Body of pancreas (tissue), 4 donors: ENCODE data around the gene ARHGDIG. TPM values are rescaled to one million over a fixed set of nuclear protein-coding genes. Genes with fewer than 3 reads are reported as not detected.

Experiments
- ATAC-seq: fragments of 150-250 bp; one replicate; pipeline ENCODE4 v1.9.1; 2016
- DNase-seq, 4 donors: peaks; one replicate each; pipeline ENCODE4 v3.0.0-alpha.2; 2019
- H3K27ac ChIP-seq, 4 donors: fragments of 200-600 bp; sonication (generic); 1 replicate in 3 of 4; 2 replicates in 1 of 4; pipeline versions ENCODE4 v1.5.1 to v1.6.1; 2016 to 2019; ENCODE audit warnings: mild to moderate bottlenecking in 1 of 4, mixed read lengths in 1 of 4, moderate library complexity in 1 of 4
- H3K27me3 ChIP-seq, 2 donors: fragments of 200-600 bp; sonication (generic); one replicate each; pipeline ENCODE4 v1.6.0; 2016; ENCODE audit warnings: mild to moderate bottlenecking in 1 of 2
- H3K36me3 ChIP-seq, 2 donors: fragments of 200-600 bp; sonication (generic); replicated peaks in 1 of 2; 2 replicates each; pipeline ENCODE4 v1.5.1; 2016; ENCODE audit warnings: low read depth in 2 of 2; ENCODE audit not compliant: insufficient read depth in 1 of 2
- H3K4me1 ChIP-seq: fragments of 200-600 bp; sonication (generic); one replicate; pipeline ENCODE4 v1.6.0; 2016
- H3K4me3 ChIP-seq, 2 donors: fragments of 200-600 bp; sonication (generic); 1 replicate in 1 of 2; 2 replicates in 1 of 2; pipeline ENCODE4 v1.5.1; 2016 to 2019
- H3K9me3 ChIP-seq, 3 donors: fragments of 200-600 bp; sonication (generic); 1 replicate in 2 of 3; 2 replicates in 1 of 3; pipeline ENCODE4 v1.5.1; 2016
- CTCF ChIP-seq, 7 experiments: fragments of 450-650 bp in 4 of 7; fragments of 200-600 bp in 3 of 7; sonication (generic) in 3 of 7; IDR thresholded peaks; one replicate each; pipeline ENCODE4 v1.5.1; 2016 to 2019; ENCODE audit warnings: antibody characterized with exemption in 7 of 7
- POLR2A ChIP-seq, 3 donors: fragments of 450-650 bp; IDR thresholded peaks; one replicate each; pipeline ENCODE4 v1.6.1; 2016; ENCODE audit warnings: antibody characterized with exemption in 3 of 3, mild to moderate bottlenecking in 2 of 3
- WGBS, 2 donors: methylation state at CpG; one replicate each; pipeline ENCODE4 v1.1.5; 2017; 5-methylcytosine and 5-hydroxymethylcytosine counted together
- intact Hi-C: fragments of 100-400 bp; cut with DNase I; formaldehyde crosslinking; loops from one replicate; pipeline ENCODE4 v1.15.1; 2023
- total RNA-seq, 2 donors: library from RNA; depleted of rRNA; stranded (reverse); fragments of >200 nt; gene quantifications; one replicate each; pipeline ENCODE4 v1.1.0, GENCODE V29; 2016

Gene ARHGDIG
- total RNA-seq, 2 donors from 2014 or later = 102 to 140 TPM

GRCh38 chr16:240559-240958 is 39.8 kb upstream of the ARHGDIG start:
- H3K27me3 ChIP-seq = no peaks in the 10 kb centered on the region
- WGBS, 2 donors = 89 to 98% methylated on average over 8 of the region's 8 CpGs
- H3K27ac ChIP-seq = peak overlapping the region in 2 of 4 donors; percentile 34 to 62
- DNase-seq = no peak
- intact Hi-C loops = no loop called here
- H3K4me3 ChIP-seq = no peak overlapping the region
- no peaks in the 10 kb centered on the region for H3K36me3 ChIP-seq
- no peak for TF ChIP-seq POLR2A (IDR thresholded peaks at IDR 0.05)
- no peak for TF ChIP-seq CTCF (IDR thresholded peaks at IDR 0.05)
- H3K4me1 ChIP-seq = peaks cover 22% of the 10 kb centered on the region
- no peak for ATAC-seq
- H3K9me3 ChIP-seq = no peaks in the 10 kb centered on the region

- no peaks in the 10 kb centered on the region for H3K36me3 ChIP-seq
- no peak overlapping the region for H3K27ac ChIP-seq
- ATAC-seq = no peak
- no peak for DNase-seq
- peaks cover 13% of the 10 kb centered on the region for H3K4me1 ChIP-seq
- no peak for TF ChIP-seq POLR2A (IDR thresholded peaks at IDR 0.05)
- TF ChIP-seq CTCF (IDR thresholded peaks at IDR 0.05) = no peak
- H3K9me3 ChIP-seq = no peaks in the 10 kb centered on the region
- 85 to 89% methylated on average over 10 of the region's 10 CpGs for WGBS, 2 donors
- intact Hi-C loops = no loop called here
- no peaks in the 10 kb centered on the region for H3K27me3 ChIP-seq
- H3K4me3 ChIP-seq = no peak overlapping the region
These were observed 38.1 kb upstream of the ARHGDIG start for GRCh38 chr16:242281-242680.

GRCh38 chr16:243348-243747 is 37.0 kb upstream of the ARHGDIG start:
- H3K4me3 ChIP-seq = no peak overlapping the region
- no peaks in the 10 kb centered on the region for H3K36me3 ChIP-seq
- DNase-seq (no peak), ATAC-seq (no peak)
- H3K9me3 ChIP-seq = no peaks in the 10 kb centered on the region
- no peaks in the 10 kb centered on the region for H3K27me3 ChIP-seq
- no peak overlapping the region for H3K27ac ChIP-seq
- intact Hi-C loops = no loop called here
- H3K4me1 ChIP-seq = peaks cover 13% of the 10 kb centered on the region
- whole genome bisulfite sequencing, 2 donors = 58 to 64% methylated on average over 4 of the region's 4 CpGs
- no peak for TF ChIP-seq CTCF (IDR thresholded peaks at IDR 0.05)
- TF ChIP-seq POLR2A (IDR thresholded peaks at IDR 0.05) = no peak

- intact Hi-C loops = no loop called here
- ATAC-seq (no peak), DNase-seq (no peak)
- WGBS, 2 donors = 94 to 95% methylated on average over 9 of the region's 9 CpGs
- Histone ChIP-seq H3K9me3 (no peaks in the 10 kb centered on the region), H3K4me3 (no peak overlapping the region), H3K4me1 (peaks cover 8% of the 10 kb centered on the region), H3K27ac (no peak overlapping the region), H3K36me3 (no peaks in the 10 kb centered on the region), H3K27me3 (no peaks in the 10 kb centered on the region)
- no peak for TF ChIP-seq POLR2A (IDR thresholded peaks at IDR 0.05)
- no peak for TF ChIP-seq CTCF (IDR thresholded peaks at IDR 0.05)
These were observed 35.3 kb upstream of the ARHGDIG start for GRCh38 chr16:245105-245504.

GRCh38 chr16:247027-247426 is 33.4 kb upstream of the ARHGDIG start:
- TF ChIP-seq CTCF (IDR thresholded peaks at IDR 0.05) (no peak), POLR2A (IDR thresholded peaks at IDR 0.05) (no peak)
- intact Hi-C loops = no loop called here

More at GRCh38 chr16:247027-247426, 33.4 kb upstream of the ARHGDIG start:
- DNase-seq (no peak), ATAC-seq (no peak)
- Histone ChIP-seq H3K27me3 (no peaks in the 10 kb centered on the region), H3K36me3 (no peaks in the 10 kb centered on the region), H3K27ac (no peak overlapping the region), H3K4me3 (no peak overlapping the region), H3K4me1 (peaks cover 11% of the 10 kb centered on the region), H3K9me3 (no peaks in the 10 kb centered on the region)
- WGBS, 2 donors = 92 to 95% methylated on average over 12 of the region's 12 CpGs
